Upper lobe of right lung (tissue), 1 donor: Measurements from ENCODE around the gene ISG15. TPM values are rescaled to one million over a fixed set of nuclear protein-coding genes. Genes with fewer than 3 reads are reported as not detected.

Experiments used
- ATAC-seq: fragments of 200-7000 bp; cut with Tn5 transposase; one replicate; pipeline ENCODE4 v1.9.1; 2020; ENCODE audit warnings: mild to moderate bottlenecking, moderate library complexity
- DNase-seq: peaks from one replicate; pipeline ENCODE4 v3.0.0-alpha.2; 2020
- H3K27ac ChIP-seq: fragments of 200-600 bp; one replicate; pipeline ENCODE4 v1.8.0; 2022
- H3K27me3 ChIP-seq: fragments of 200-600 bp; one replicate; pipeline ENCODE4 v1.8.0; 2022; ENCODE audit warnings: mild to moderate bottlenecking
- H3K36me3 ChIP-seq: fragments of 200-600 bp; one replicate; pipeline ENCODE4 v1.8.0; 2022
- H3K4me1 ChIP-seq: fragments of 200-600 bp; one replicate; pipeline ENCODE4 v1.8.0; 2022
- H3K4me3 ChIP-seq: fragments of 200-600 bp; one replicate; pipeline ENCODE4 v1.8.0; 2022; ENCODE audit warnings: mild to moderate bottlenecking
- H3K9me3 ChIP-seq: fragments of 200-600 bp; one replicate; pipeline ENCODE4 v1.8.0; 2022
- CTCF ChIP-seq: fragments of 200-600 bp; IDR thresholded peaks from one replicate; pipeline ENCODE4 v1.8.0; 2022; ENCODE audit warnings: antibody characterized with exemption
- intact Hi-C: fragments of 100-400 bp; cut with DNase I; formaldehyde crosslinking; loops from one replicate; pipeline ENCODE4 v1.11.0; 2022
- total RNA-seq: library from RNA; stranded (reverse); fragmentation: NEBNext Ultra II Directional; extraction: Animal tissue kit (Norgen Biotek cat#: 25700); gene quantifications from one replicate; pipeline ENCODE4 v1.2.1, GENCODE V29; 2021
- donor health status: DM: no; HTN: yes; CAD: no; lungs with severe emphysema.

The ISG15 gene
- total RNA-seq, 1 donor from 2014 or later, result 93.6 TPM

- TF ChIP-seq CTCF, result no peak
- Histone ChIP-seq H3K27me3 (peaks cover 40% of the 10 kb centered on the region), H3K4me1 (peaks cover 12% of the 10 kb centered on the region), H3K27ac (no peak overlapping the region), H3K4me3 (no peak overlapping the region), H3K36me3 (no peaks in the 10 kb centered on the region), H3K9me3 (no peaks in the 10 kb centered on the region)
- intact Hi-C loops, result no loop called here
- ATAC-seq (no peak), DNase-seq (no peak)
Measured at GRCh38 chr1:970973-971730, 42.1 kb upstream of the ISG15 start.

GRCh38 chr1:971751-972506 lies 41.4 kb upstream of the ISG15 start:
- Histone ChIP-seq H3K4me3 (no peak overlapping the region), H3K36me3 (no peaks in the 10 kb centered on the region), H3K9me3 (no peaks in the 10 kb centered on the region), H3K27me3 (peaks cover 43% of the 10 kb centered on the region), H3K27ac (no peak overlapping the region), H3K4me1 (peaks cover 11% of the 10 kb centered on the region)
- ATAC-seq, result no peak
- no peak for TF ChIP-seq CTCF
- DNase-seq, result no peak
- intact Hi-C loops, result no loop called here

- ATAC-seq (no peak), DNase-seq (no peak)
- TF ChIP-seq CTCF, result no peak
- intact Hi-C loops, result no loop called here
- peaks cover 43% of the 10 kb centered on the region for H3K27me3 ChIP-seq
- no peaks in the 10 kb centered on the region for H3K9me3 ChIP-seq
- no peak overlapping the region for H3K27ac ChIP-seq
- H3K36me3 ChIP-seq, result no peaks in the 10 kb centered on the region
- H3K4me1 ChIP-seq, result peaks cover 7% of the 10 kb centered on the region
- H3K4me3 ChIP-seq, result no peak overlapping the region
Measured at GRCh38 chr1:972726-973458, 40.4 kb upstream of the ISG15 start.

GRCh38 chr1:973459-974292 lies 39.6 kb upstream of the ISG15 start:
- Histone ChIP-seq H3K4me1 (peaks cover 7% of the 10 kb centered on the region), H3K9me3 (no peaks in the 10 kb centered on the region), H3K27ac (no peak overlapping the region), H3K4me3 (no peak overlapping the region), H3K27me3 (peaks cover 43% of the 10 kb centered on the region), H3K36me3 (no peaks in the 10 kb centered on the region)
- ATAC-seq (no peak), DNase-seq (no peak)
- intact Hi-C loops, result no loop called here
- TF ChIP-seq CTCF, result no peak

GRCh38 chr1:974293-974640 lies 39.0 kb upstream of the ISG15 start:
- TF ChIP-seq CTCF, result no peak
- no peak for DNase-seq
- intact Hi-C loops, result no loop called here
- Histone ChIP-seq H3K27me3 (peaks cover 43% of the 10 kb centered on the region), H3K4me3 (no peak overlapping the region), H3K27ac (no peak overlapping the region), H3K4me1 (peaks cover 7% of the 10 kb centered on the region), H3K9me3 (no peaks in the 10 kb centered on the region), H3K36me3 (no peaks in the 10 kb centered on the region)
- ATAC-seq, result no peak
